ENCODE results near the gene SPEG.

DNA sequence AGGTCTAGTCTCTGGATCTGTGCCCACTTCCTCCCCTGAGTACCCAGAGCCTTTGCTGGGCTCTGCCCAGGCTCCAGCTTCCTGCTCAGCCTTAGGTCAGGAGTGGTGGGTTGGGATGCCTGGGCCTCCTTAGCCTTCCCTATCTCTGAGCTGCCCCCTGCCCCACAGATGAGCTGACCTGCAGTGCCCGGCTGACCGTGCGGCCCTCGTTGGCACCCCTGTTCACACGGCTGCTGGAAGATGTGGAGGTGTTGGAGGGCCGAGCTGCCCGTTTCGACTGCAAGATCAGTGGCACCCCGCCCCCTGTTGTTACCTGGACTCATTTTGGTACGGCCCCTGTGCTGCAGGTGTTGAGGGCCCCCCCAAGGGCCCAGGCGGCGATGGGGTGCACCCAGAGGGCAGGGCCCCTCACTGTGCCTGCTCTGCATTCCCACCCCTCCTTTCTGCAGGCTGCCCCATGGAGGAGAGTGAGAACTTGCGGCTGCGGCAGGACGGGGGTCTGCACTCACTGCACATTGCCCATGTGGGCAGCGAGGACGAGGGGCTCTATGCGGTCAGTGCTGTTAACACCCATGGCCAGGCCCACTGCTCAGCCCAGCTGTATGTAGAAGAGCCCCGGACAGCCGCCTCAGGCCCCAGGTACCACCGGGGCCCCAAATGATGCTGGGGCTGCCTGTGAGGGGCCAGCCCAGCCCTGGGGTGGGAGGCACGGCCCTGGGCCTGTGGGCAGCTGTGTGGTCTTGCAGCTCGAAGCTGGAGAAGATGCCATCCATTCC lies 34.0 kb downstream of the SPEG start:
- TF ChIP-seq, protein P1, sequence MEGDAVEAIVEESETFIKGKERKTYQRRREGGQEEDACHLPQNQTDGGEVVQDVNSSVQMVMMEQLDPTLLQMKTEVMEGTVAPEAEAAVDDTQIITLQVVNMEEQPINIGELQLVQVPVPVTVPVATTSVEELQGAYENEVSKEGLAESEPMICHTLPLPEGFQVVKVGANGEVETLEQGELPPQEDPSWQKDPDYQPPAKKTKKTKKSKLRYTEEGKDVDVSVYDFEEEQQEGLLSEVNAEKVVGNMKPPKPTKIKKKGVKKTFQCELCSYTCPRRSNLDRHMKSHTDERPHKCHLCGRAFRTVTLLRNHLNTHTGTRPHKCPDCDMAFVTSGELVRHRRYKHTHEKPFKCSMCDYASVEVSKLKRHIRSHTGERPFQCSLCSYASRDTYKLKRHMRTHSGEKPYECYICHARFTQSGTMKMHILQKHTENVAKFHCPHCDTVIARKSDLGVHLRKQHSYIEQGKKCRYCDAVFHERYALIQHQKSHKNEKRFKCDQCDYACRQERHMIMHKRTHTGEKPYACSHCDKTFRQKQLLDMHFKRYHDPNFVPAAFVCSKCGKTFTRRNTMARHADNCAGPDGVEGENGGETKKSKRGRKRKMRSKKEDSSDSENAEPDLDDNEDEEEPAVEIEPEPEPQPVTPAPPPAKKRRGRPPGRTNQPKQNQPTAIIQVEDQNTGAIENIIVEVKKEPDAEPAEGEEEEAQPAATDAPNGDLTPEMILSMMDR (conservative IDR thresholded peaks at IDR 0.05), result no peak
- no peak for TF ChIP-seq ZFX (IDR thresholded peaks at IDR 0.05)

Data from C4-2B (cell line).